Keratinocyte (primary cell): ENCODE data around the gene ABCC4. TPM values are rescaled to one million over a fixed set of nuclear protein-coding genes. Genes with fewer than 3 reads are reported as not detected.

ENCODE experiments used
- DNase-seq: peaks from one replicate; pipeline ENCODE4 v3.0.0-alpha.2; 2011; ENCODE audit warnings: low read depth, missing footprints, low spot score
- FAIRE-seq: peaks from 2 replicates; lab custom pipeline; 2011; peaks lifted over from hg19 to GRCh38; lab: Jason Lieb, UNC
- H2AFZ ChIP-seq: 2 replicates; pipeline ENCODE4 v1.6.0; 2012; ENCODE audit warnings: low read length, control low read depth, inconsistent platforms; ENCODE audit not compliant: control insufficient read depth
- H3K27ac ChIP-seq: 2 replicates; pipeline ENCODE4 v1.5.1; 2011; ENCODE audit warnings: low read length; ENCODE audit not compliant: control insufficient read depth, insufficient read depth
- H3K27me3 ChIP-seq: 3 replicates; pipeline ENCODE4 v1.6.0; 2011; ENCODE audit warnings: low read length; ENCODE audit not compliant: control insufficient read depth, insufficient read depth; ENCODE audit errors: extremely low read depth
- H3K36me3 ChIP-seq, 2 experiments: 2 replicates in 1 of 2; 3 replicates in 1 of 2; pipeline ENCODE4 v1.5.1; 2011; ENCODE audit warnings: low read length in 2 of 2, mild to moderate bottlenecking in 1 of 2; ENCODE audit not compliant: control insufficient read depth in 2 of 2, insufficient read depth in 2 of 2; ENCODE audit errors: extremely low read depth in 1 of 2
- H3K4me1 ChIP-seq: 3 replicates; pipeline ENCODE4 v1.5.1; 2011; ENCODE audit warnings: low read length; ENCODE audit not compliant: control insufficient read depth, insufficient read depth; ENCODE audit errors: extremely low read depth
- H3K4me2 ChIP-seq: 3 replicates; pipeline ENCODE4 v1.6.0; 2011; ENCODE audit warnings: low read depth, low read length; ENCODE audit not compliant: control insufficient read depth, insufficient read depth; ENCODE audit errors: extremely low read depth
- H3K4me3 ChIP-seq, 3 experiments: fragments of 200-600 bp in 1 of 3; sonication (generic) in 1 of 3; 2 replicates in 2 of 3; 3 replicates in 1 of 3; pipeline ENCODE4 v1.5.1; 2011 to 2016; ENCODE audit warnings: low read length in 3 of 3, mild to moderate bottlenecking in 3 of 3, control low read depth in 2 of 3, inconsistent platforms in 1 of 3, low read depth in 1 of 3, mixed read lengths in 1 of 3, mixed run types in 1 of 3, moderate library complexity in 1 of 3; ENCODE audit not compliant: control insufficient read depth in 2 of 3, insufficient read depth in 2 of 3; ENCODE audit errors: extremely low read depth in 1 of 3
- H3K79me2 ChIP-seq: 2 replicates; pipeline ENCODE4 v1.6.0; 2012; ENCODE audit warnings: low read length; ENCODE audit not compliant: control insufficient read depth, insufficient read depth
- H3K9ac ChIP-seq: 3 replicates; pipeline ENCODE4 v1.6.0; 2011; ENCODE audit warnings: low read length; ENCODE audit not compliant: control insufficient read depth, insufficient read depth; ENCODE audit errors: extremely low read depth
- H3K9me1 ChIP-seq: 3 replicates; pipeline ENCODE4 v1.6.0; 2011; ENCODE audit warnings: low read length; ENCODE audit not compliant: control insufficient read depth, insufficient read depth; ENCODE audit errors: extremely low read depth
- H3K9me3 ChIP-seq: 2 replicates; pipeline ENCODE4 v1.5.1; 2012; ENCODE audit warnings: low read depth, low read length; ENCODE audit not compliant: control insufficient read depth
- H4K20me1 ChIP-seq: 3 replicates; pipeline ENCODE4 v1.6.0; 2011; ENCODE audit warnings: low read length; ENCODE audit not compliant: control insufficient read depth, insufficient read depth; ENCODE audit errors: extremely low read depth
- EZH2 ChIP-seq: IDR thresholded peaks from one replicate; pipeline ENCODE4 v1.6.1; 2012; ENCODE audit warnings: inconsistent platforms, mild to moderate bottlenecking, low read length, moderate library complexity
- dilution Hi-C: fragments of 300-500 bp; cut with MboI; formaldehyde crosslinking; loops from one replicate; pipeline ENCODE4 v1.7.0; 2020; ENCODE audit warnings: low sequenced_read_pairs; ENCODE audit not compliant: extremely low pct_ligation_motif_present
- polyA plus RNA-seq, 5 experiments: library from polyadenylated mRNA; depleted of rRNA in 3 of 5; stranded (reverse) in 3 of 5; stranded (forward) in 1 of 5; unstranded in 1 of 5; fragments of >200 nt; gene quantifications; 1 replicate in 1 of 5; 2 replicates in 3 of 5; 3 replicates in 1 of 5; pipeline versions ENCODE4 v1.2.1 to v1.2.3, GENCODE V29; 2011 to 2012; ENCODE audit warnings: missing spikeins in 2 of 5, low read depth in 1 of 5, low replicate concordance in 1 of 5
- TF ChIP-seq, protein P1 (sequence below), 3 experiments: IDR thresholded peaks in 1 of 3; conservative IDR thresholded peaks in 1 of 3; optimal IDR thresholded peaks in 1 of 3; 2 replicates in 2 of 3; 3 replicates in 1 of 3; pipeline versions ENCODE3 to v1.5.1; 2011; ENCODE audit warnings: low read length in 3 of 3, mild to moderate bottlenecking in 3 of 3, moderate library complexity in 2 of 3, control low read depth in 1 of 3, inconsistent platforms in 1 of 3; ENCODE audit not compliant: insufficient read depth in 2 of 3; ENCODE audit errors: extremely low read depth in 1 of 3

ABCC4 gene
- polyA plus RNA-seq, 1 donor (not counting 4 experiments of a cell fraction or from before 2014, with no cell fraction given) = 13.8 TPM

DNA sequence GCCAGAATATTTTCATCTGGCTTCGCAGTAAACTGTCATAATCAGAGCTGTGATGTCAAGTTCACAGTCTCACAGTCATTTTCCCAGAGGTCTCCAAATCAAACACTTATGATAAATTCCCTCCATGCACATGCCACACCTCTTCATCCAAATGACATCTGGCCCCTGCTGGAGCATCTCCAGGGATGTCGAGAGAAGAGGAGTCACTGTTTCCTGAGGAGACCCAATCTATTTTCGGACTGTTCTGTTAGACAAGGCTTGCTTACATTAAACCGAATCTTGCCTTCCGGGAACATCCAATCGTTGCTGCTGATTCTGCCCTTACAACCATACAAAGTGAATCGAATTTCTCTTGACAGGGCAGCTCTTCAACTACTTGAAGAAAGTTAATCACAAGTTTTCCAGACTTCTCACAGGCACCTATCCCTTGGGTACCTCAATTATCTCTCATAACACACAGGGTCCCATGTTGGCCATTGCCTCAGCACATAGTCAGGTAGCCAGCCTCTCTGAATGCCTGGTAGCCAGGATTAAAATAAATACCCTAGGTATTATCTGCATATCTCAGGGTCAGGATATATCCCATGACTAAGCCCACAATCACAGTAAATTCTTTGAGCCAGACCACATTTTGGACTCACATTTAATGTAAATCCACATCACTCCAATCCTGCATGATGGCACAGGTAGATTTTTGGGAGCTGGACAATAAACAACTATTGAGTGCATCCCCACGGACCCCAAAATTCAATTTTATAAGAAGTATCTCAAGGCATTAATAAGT is 182.5 kb downstream of the ABCC4 start:
- Histone ChIP-seq H2AFZ (no peak overlapping the region), H3K27ac (no peak overlapping the region), H3K4me1 (peaks cover 20% of the 10 kb centered on the region), H3K36me3 (peaks cover 0 to 2% of the 10 kb centered on the region in 2 experiments), H3K4me3 (no peak overlapping the region), H3K9me3 (no peaks in the 10 kb centered on the region), H3K27me3 (no peaks in the 10 kb centered on the region), H3K9ac (no peak overlapping the region), H3K4me2 (no peak overlapping the region), H4K20me1 (no peaks in the 10 kb centered on the region), H3K79me2 (no peaks in the 10 kb centered on the region), H3K9me1 (no peaks in the 10 kb centered on the region)
- no peak for FAIRE-seq
- dilution Hi-C loops = no loop called here
- no peak for DNase-seq
- no peak for TF ChIP-seq EZH2

DNA sequence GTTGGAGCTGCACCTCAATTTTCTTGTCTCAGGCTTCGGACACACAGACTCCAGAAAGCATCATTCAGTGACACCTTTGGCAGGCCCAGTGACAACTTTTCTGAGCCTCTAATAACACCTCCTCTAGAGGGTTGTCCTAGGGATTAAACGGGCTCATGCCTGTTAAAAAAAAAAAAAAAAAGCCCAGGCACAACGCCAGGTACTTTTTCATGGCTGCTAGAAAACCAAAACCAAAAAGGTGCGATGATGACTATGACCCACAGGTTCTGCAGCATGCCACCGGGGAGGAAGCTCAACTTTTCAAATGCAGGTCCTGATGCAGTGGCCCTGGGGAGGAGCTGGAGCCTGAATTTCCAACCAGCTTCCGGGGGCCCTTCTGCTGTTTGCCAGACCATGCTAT is 184.2 kb downstream of the ABCC4 start:
- no peaks in the 10 kb centered on the region for H4K20me1 ChIP-seq
- no peaks in the 10 kb centered on the region for H3K9me1 ChIP-seq
- no peak overlapping the region for H3K4me3 ChIP-seq
- FAIRE-seq (peak; percentile 78), DNase-seq (no peak)
- peaks cover 0 to 2% of the 10 kb centered on the region in 2 experiments for H3K36me3 ChIP-seq
- H3K4me1 ChIP-seq = peaks cover 20% of the 10 kb centered on the region
- no peak overlapping the region for H2AFZ ChIP-seq
- H3K27ac ChIP-seq = peak overlapping the region; percentile 55
- H3K4me2 ChIP-seq = peak overlapping the region; percentile 40
- no peaks in the 10 kb centered on the region for H3K27me3 ChIP-seq
- dilution Hi-C loops = no loop called here
- H3K9me3 ChIP-seq = no peaks in the 10 kb centered on the region
- no peaks in the 10 kb centered on the region for H3K79me2 ChIP-seq
- TF ChIP-seq EZH2 = no peak
- TF ChIP-seq, protein P1, sequence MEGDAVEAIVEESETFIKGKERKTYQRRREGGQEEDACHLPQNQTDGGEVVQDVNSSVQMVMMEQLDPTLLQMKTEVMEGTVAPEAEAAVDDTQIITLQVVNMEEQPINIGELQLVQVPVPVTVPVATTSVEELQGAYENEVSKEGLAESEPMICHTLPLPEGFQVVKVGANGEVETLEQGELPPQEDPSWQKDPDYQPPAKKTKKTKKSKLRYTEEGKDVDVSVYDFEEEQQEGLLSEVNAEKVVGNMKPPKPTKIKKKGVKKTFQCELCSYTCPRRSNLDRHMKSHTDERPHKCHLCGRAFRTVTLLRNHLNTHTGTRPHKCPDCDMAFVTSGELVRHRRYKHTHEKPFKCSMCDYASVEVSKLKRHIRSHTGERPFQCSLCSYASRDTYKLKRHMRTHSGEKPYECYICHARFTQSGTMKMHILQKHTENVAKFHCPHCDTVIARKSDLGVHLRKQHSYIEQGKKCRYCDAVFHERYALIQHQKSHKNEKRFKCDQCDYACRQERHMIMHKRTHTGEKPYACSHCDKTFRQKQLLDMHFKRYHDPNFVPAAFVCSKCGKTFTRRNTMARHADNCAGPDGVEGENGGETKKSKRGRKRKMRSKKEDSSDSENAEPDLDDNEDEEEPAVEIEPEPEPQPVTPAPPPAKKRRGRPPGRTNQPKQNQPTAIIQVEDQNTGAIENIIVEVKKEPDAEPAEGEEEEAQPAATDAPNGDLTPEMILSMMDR (optimal IDR thresholded peaks at IDR 0.05 in 1 of 3, IDR thresholded peaks at IDR 0.05 in 1 of 3, conservative IDR thresholded peaks at IDR 0.05 in 1 of 3; ENCODE audit: extremely low read depth in 1 of 3, insufficient read depth in 2 of 3, low read length in 3 of 3) = no peak
- H3K9ac ChIP-seq = peak overlapping the region; percentile 33
